Natural killer cell (primary cell): ENCODE measurements around the gene RALGPS1. TPM values are rescaled to one million over a fixed set of nuclear protein-coding genes. Genes with fewer than 3 reads are reported as not detected.

Experiments
- ATAC-seq, 3 donors: fragments of 150-1000 bp in 2 of 3; fragments of 200-7000 bp in 1 of 3; cut with Tn5 transposase; 1 replicate in 1 of 3; 2 replicates in 2 of 3; pipeline ENCODE4 v1.10.0; 2021; ENCODE audit warnings: mild to moderate bottlenecking in 2 of 3, moderate library complexity in 2 of 3
- DNase-seq, 2 donors: peaks; one replicate each; pipeline versions ENCODE4 v3.0.0 to v3.0.0-alpha.2; 2013 to 2021; ENCODE audit warnings: mixed read lengths in 1 of 2
- H3K27ac ChIP-seq: one replicate; pipeline ENCODE4 v1.5.1; 2013; ENCODE audit warnings: mild to moderate bottlenecking, low read length
- H3K27me3 ChIP-seq: one replicate; pipeline ENCODE4 v1.6.1; 2013; ENCODE audit warnings: low read length; ENCODE audit not compliant: control insufficient read depth, insufficient read depth
- H3K36me3 ChIP-seq: one replicate; pipeline ENCODE4 v1.6.1; 2013; ENCODE audit warnings: low read length; ENCODE audit not compliant: control insufficient read depth, insufficient read depth
- H3K4me1 ChIP-seq: one replicate; pipeline ENCODE4 v1.6.1; 2013; ENCODE audit warnings: low read length; ENCODE audit not compliant: control insufficient read depth, insufficient read depth
- H3K4me3 ChIP-seq: one replicate; pipeline ENCODE4 v1.5.1; 2013; ENCODE audit warnings: low read length
- H3K9me3 ChIP-seq: one replicate; pipeline ENCODE4 v1.6.1; 2013; ENCODE audit warnings: low read length; ENCODE audit not compliant: control insufficient read depth, insufficient read depth
- H3K27ac Mint-ChIP-seq, 2 donors: one replicate each; pipeline ENCODE4 v1.8.0; 2022; ENCODE audit warnings: mild to moderate bottlenecking in 2 of 2, mixed read lengths in 2 of 2, moderate library complexity in 1 of 2
- H3K27me3 Mint-ChIP-seq, 2 donors: one replicate each; pipeline ENCODE4 v1.8.0; 2022; ENCODE audit warnings: low read depth in 2 of 2, mixed read lengths in 2 of 2
- H3K36me3 Mint-ChIP-seq: one replicate; pipeline ENCODE4 v1.8.0; 2022; ENCODE audit warnings: mixed read lengths
- H3K4me1 Mint-ChIP-seq, 2 donors: one replicate each; pipeline ENCODE4 v1.8.0; 2022; ENCODE audit warnings: mixed read lengths in 2 of 2
- H3K4me3 Mint-ChIP-seq: one replicate; pipeline ENCODE4 v1.8.0; 2022; ENCODE audit warnings: mild to moderate bottlenecking, moderate library complexity, mixed read lengths
- H3K9me3 Mint-ChIP-seq, 2 donors: one replicate each; pipeline ENCODE4 v1.8.0; 2022; ENCODE audit warnings: mixed read lengths in 2 of 2
- WGBS: methylation state at CpG from one replicate; pipeline ENCODE4 v1.1.7; 2013; ENCODE audit warnings: missing lambda C conversion rate; ENCODE audit not compliant: insufficient coverage; 5-methylcytosine and 5-hydroxymethylcytosine counted together
- intact Hi-C: fragments of 100-400 bp; cut with micrococcal nuclease; formaldehyde crosslinking; loops from one replicate; pipeline ENCODE4 v1.14.2; 2022
- total RNA-seq, 4 donors: library from RNA; stranded (reverse); fragments of 120-200 nt in 1 of 4; gene quantifications; one replicate each; pipeline versions ENCODE4 v1.2.3 to v1.2.4, GENCODE V29; 2013 to 2022
- TF ChIP-seq, protein P1 (sequence below): fragments of 200-600 bp; IDR thresholded peaks from one replicate; pipeline ENCODE4 v1.8.0; 2022; ENCODE audit warnings: antibody characterized with exemption

RALGPS1 gene
- total RNA-seq, 3 donors from 2014 or later (not counting 1 experiment from before 2014, with no cell fraction given) = 11.9 to 21.2 (median 13.2) TPM

GRCh38 chr9:127022913-127023660, 108.5 kb downstream of the RALGPS1 start:
- TF ChIP-seq, protein P1, sequence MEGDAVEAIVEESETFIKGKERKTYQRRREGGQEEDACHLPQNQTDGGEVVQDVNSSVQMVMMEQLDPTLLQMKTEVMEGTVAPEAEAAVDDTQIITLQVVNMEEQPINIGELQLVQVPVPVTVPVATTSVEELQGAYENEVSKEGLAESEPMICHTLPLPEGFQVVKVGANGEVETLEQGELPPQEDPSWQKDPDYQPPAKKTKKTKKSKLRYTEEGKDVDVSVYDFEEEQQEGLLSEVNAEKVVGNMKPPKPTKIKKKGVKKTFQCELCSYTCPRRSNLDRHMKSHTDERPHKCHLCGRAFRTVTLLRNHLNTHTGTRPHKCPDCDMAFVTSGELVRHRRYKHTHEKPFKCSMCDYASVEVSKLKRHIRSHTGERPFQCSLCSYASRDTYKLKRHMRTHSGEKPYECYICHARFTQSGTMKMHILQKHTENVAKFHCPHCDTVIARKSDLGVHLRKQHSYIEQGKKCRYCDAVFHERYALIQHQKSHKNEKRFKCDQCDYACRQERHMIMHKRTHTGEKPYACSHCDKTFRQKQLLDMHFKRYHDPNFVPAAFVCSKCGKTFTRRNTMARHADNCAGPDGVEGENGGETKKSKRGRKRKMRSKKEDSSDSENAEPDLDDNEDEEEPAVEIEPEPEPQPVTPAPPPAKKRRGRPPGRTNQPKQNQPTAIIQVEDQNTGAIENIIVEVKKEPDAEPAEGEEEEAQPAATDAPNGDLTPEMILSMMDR = no peak
- peaks cover 8 to 9% of the 10 kb centered on the region in 2 donors for H3K4me1 Mint-ChIP-seq
- Histone ChIP-seq H3K27ac (no peak overlapping the region), H3K4me3 (no peak overlapping the region), H3K4me1 (peaks cover 3% of the 10 kb centered on the region), H3K36me3 (no peaks in the 10 kb centered on the region), H3K9me3 (no peaks in the 10 kb centered on the region), H3K27me3 (no peaks in the 10 kb centered on the region)
- no peaks in the 10 kb centered on the region for H3K9me3 Mint-ChIP-seq
- no peaks in the 10 kb centered on the region for H3K36me3 Mint-ChIP-seq
- no peak overlapping the region for H3K27ac Mint-ChIP-seq
- ATAC-seq (no peak), DNase-seq (no peak)
- H3K4me3 Mint-ChIP-seq = no peak overlapping the region
- WGBS = 85% methylated on average over 2 of the region's 3 CpGs
- H3K27me3 Mint-ChIP-seq = peaks cover 0 to 2% of the 10 kb centered on the region in 2 donors
- intact Hi-C loops = no loop called here

GRCh38 chr9:127025042-127025441, 110.5 kb downstream of the RALGPS1 start:
- TF ChIP-seq, protein P1 = no peak
- Histone ChIP-seq H3K4me1 (peaks cover 3% of the 10 kb centered on the region), H3K9me3 (no peaks in the 10 kb centered on the region), H3K27me3 (no peaks in the 10 kb centered on the region), H3K36me3 (no peaks in the 10 kb centered on the region), H3K27ac (no peak overlapping the region), H3K4me3 (no peak overlapping the region)
- Mint-ChIP-seq H3K9me3 (no peaks in the 10 kb centered on the region), H3K36me3 (no peaks in the 10 kb centered on the region), H3K4me1 (peaks cover 7 to 9% of the 10 kb centered on the region in 2 donors), H3K27me3 (peaks cover 0 to 2% of the 10 kb centered on the region in 2 donors), H3K4me3 (no peak overlapping the region), H3K27ac (no peak overlapping the region)
- 96% methylated on average over 7 of the region's 7 CpGs for WGBS
- intact Hi-C loops = no loop called here
- DNase-seq (no peak), ATAC-seq (no peak)

DNA sequence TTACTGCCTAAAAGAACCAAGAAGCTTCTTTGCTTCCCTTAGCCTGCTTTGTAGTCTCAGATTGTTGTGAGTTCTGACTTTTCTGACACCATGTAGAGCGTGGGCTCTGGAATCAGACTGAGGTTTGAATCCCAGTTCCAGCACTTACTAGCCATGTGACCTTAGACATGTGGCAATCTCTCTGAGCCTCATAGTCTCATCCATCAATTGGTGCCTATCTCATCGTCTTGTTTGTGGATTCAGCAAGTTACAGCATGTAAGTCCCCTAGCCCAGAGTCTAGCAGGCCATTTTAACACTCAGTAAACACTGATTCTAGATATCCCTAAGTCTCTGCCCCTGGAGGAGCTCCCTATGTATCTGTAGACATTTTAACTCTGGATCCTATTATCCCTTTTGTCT, 113.1 kb downstream of the RALGPS1 start:
- no peak for DNase-seq
- peak overlapping the region in 1 of 2 donors; percentile 13 for H3K27ac Mint-ChIP-seq
- no peaks in the 10 kb centered on the region for H3K9me3 ChIP-seq
- H3K9me3 Mint-ChIP-seq = no peaks in the 10 kb centered on the region
- WGBS = 81% methylated on average over 2 of the region's 2 CpGs
- TF ChIP-seq, protein P1 = no peak
- peaks cover 0 to 5% of the 10 kb centered on the region in 2 donors for H3K4me1 Mint-ChIP-seq
- no peaks in the 10 kb centered on the region for H3K27me3 ChIP-seq
- no peak for ATAC-seq
- H3K27me3 Mint-ChIP-seq = peaks cover 0 to 4% of the 10 kb centered on the region in 2 donors
- no peak overlapping the region for H3K27ac ChIP-seq
- no peak overlapping the region for H3K4me3 Mint-ChIP-seq
- H3K4me1 ChIP-seq = no peaks in the 10 kb centered on the region
- intact Hi-C loops = no loop called here
- no peaks in the 10 kb centered on the region for H3K36me3 ChIP-seq
- no peak overlapping the region for H3K4me3 ChIP-seq
- H3K36me3 Mint-ChIP-seq = no peaks in the 10 kb centered on the region
